OCI-M2 (cell line): Measurements from ENCODE around the gene SNRPF.

ENCODE experiments used
- DNase-seq: peaks from one replicate; lab custom pipeline; 2025; ENCODE audit not compliant: unreplicated experiment; lab: John Stamatoyannopoulos, UW

SNRPF gene

GRCh38 chr12:95859344-95859816 lies 628 bp downstream of the SNRPF start:
- no peak for DNase-seq

DNA sequence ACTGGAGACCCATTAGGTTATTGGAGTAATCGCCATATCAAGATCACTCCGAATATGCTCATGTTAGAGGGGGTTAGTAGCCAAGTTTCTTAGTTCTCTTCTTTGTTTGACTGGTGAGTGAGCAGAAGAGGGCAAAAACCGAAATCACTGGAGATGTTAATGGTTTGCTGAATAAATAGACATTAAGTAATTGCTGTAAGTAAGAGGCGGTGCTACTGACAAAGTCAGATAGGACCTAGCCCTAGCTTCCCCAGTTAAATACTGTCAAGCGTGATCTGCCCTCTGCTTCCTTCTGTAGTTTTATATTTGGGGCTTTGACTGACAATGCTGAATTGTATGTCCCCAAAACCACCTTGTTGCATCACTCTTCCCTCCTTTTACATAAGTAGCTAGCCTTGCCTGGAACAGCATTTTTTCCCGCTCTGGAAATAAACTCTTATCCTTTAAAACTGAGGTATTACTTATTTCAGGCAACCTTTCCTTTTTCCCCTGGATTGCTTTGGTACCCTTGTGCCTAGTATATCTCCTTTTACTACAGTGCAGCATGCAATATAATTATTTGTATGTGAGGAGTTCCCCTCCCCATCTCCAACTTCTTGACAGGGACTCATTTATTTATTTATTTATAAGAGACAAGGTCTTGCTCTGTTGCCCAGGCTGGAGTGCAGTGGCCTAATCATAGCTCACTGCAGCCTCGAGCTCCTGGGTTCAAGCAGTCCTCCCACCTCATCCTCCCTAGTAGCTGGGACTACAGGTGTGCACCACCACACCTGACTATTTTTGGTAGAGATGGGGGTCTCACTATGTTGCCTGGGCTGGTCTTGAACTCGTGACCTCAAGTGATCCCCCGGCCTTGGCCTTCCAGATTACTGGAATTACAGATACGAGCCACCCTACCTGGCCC lies 1.4 kb downstream of the SNRPF start:
- no peak for DNase-seq

DNA sequence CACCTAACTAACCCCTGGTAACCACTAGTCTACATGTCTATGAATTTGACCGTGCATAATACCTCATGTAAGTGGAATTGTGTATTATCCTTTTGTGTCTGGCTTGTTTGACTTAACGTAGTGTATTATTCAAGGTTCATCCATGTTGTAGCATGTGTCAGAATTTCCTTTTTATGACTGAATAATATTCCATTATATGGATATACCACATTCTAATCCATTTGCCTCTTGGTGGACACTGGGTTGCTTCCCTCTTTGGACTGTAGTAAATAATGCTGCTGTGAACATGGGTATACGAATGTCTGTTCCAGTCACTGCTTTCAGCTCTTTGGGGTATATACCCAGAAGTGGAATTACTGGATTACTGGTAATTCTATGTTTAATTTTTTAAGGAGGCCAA lies 3.3 kb downstream of the SNRPF start:
- DNase-seq, result no peak

GRCh38 chr12:95863337-95863736 lies 4.6 kb downstream of the SNRPF start:
- no peak for DNase-seq

DNA sequence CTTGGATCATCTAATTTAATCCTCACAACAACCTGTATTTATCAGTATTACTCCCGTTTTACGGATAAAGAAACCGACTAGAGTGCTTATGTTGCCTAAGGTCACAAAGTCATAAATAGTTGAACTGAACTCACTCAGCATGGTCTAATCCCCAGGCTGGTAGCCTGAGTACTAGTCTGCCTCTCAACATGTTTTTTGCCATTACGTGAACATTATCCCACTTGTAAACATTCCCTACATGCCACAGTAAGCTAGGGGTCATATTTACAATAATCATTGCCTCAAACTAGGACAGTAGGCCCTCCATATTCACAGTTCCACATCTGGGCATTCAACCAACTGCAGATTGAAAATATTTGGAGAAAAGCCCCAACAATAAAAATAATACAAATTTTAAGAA lies 12.1 kb downstream of the SNRPF start:
- DNase-seq, result no peak

- no peak for DNase-seq
These were observed 15.7 kb downstream of the SNRPF start for GRCh38 chr12:95874452-95874851.

GRCh38 chr12:95877622-95878021 lies 18.9 kb downstream of the SNRPF start:
- no peak for DNase-seq

DNA sequence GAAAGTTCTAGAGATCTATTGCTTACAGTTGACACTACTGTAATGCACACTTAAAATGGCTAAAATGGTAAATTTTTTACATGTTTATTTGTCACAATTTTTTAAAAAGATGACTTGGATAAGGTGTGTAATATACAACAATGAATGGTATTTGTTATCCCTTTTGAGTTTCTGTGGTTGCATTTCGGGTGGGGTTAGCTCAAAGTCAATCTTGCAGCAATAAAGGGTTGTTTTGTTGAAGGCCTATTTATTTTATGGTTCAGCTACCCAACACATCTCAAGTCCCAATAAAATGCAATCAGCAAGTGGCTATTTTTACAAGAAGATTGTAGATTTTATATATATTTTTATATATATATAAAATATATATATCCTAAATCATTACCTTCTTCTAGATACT lies 22.1 kb downstream of the SNRPF start:
- DNase-seq, result no peak

GRCh38 chr12:95881331-95881955 lies 22.7 kb downstream of the SNRPF start:
- no peak for DNase-seq

GRCh38 chr12:95882080-95882479 lies 23.3 kb downstream of the SNRPF start:
- no peak for DNase-seq

- DNase-seq, result no peak
These were observed 24.1 kb downstream of the SNRPF start for GRCh38 chr12:95882873-95883272.

DNA sequence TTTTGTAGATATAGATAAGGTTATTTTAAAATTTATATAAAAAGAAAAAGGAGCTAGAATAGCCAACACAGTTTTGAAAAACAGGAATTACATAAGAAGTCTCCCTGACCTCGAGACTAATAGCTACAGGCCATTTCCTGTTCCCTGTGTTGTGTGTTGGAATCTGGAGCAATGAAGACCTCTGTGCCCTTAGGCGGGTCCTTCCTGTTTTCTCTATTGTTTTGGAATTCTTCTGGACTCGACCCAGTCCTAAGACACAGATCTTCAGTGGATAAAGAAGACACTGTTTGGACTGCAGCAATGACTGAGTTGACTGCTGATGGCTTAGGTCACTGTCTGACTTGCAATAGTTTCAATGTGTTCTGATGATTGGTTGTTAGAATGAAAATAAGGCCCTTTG lies 26.2 kb downstream of the SNRPF start:
- no peak for DNase-seq

DNA sequence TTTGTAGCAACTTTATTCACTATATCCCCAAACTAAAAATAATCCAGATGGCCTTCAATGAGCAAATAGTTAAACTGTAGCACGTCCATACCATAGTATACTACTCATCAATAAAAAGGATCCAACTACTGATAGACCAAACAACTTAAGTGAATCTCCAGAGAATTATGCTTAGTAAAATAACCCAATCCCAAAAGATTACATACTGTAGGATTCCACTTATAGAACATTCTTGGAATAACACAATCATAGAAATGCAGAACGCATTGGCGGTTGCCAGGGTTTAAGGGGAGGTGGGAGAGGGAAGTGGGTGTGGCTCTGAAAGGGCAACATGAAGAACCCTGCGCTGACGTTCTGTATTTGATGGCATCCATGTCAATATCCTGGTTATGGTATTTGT lies 28.6 kb downstream of the SNRPF start:
- no peak for DNase-seq

DNA sequence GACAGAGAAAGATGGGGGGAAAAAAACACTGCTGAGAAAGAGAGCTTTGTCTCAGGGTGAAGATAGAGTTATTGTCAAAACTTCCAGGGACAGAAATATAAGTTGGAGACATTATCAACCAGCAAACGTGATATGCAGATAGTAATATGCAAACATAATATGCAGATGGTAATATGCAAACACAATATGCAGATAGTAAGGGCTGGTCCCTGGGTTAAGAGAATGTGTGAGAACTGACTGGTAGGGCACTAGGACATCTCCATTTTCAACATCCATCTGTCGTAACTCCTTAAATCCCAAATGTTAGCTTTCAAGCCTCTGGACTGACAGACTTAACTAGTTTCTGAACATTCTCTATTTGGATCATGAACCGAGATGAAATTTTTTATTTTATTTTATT lies 32.2 kb downstream of the SNRPF start:
- DNase-seq, result no peak

DNA sequence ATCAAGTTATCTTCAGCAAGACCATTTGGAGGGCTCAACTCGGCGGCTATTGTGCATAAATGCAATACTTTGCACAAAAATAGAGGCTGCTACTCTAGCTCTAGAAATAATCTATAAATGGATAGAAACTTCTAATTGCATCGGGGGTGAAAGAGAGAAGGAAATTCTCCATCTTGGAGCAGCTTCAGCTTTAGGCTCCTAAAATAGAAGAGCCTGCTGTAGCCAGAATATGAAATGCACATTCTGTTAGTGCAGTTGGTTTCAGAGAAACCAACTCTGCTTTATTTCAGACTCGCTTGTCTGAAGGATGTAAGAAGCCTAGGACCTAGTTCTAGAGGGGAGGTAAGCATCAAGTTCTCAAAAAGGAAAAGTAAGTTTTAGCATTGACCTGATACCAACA lies 38.1 kb downstream of the SNRPF start:
- no peak for DNase-seq

DNA sequence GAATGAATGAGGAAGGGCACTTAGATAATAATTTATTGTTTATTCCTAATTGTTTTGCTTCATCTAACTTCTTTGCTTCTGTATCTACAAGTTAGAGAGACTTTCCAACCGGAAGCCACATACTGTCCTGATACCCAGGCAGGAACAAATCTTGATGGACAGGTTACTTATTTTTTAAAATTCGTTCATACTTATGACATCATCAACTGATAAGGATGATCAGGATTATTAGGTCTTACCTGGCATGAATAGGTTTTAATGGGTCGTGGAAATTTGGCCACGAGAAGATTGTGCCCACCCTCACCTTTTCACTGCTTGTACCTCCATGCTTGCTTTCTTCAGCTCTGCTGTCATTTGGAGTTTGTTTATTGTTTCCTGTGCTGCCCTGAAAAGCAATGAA lies 39.3 kb downstream of the SNRPF start:
- DNase-seq, result no peak

DNA sequence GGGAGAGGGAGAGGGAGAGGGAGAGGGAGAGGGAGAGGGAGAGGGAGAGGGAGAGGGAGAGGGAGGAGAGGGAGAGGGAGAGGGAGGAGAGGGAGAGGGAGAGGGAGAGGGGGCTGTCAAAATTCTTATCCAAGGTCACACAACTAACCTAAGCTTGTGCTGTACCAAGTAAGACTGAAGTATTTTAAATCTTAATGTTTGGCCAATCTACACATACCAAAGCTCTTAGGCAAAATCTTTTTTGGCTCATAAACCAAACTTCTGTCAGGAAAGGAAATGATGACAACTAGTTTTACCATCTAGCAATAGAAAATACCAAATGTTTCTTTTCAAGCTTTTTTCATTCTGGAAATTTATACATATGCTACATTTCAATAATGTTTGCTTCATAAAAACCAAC lies 49.8 kb downstream of the SNRPF start:
- DNase-seq, result no peak

- DNase-seq, result no peak
These were observed 51.1 kb downstream of the SNRPF start for GRCh38 chr12:95909871-95910270.
